Ovary (tissue), 9 donors: ENCODE data around the gene YY1. TPM values are rescaled to one million over a fixed set of nuclear protein-coding genes. Genes with fewer than 3 reads are reported as not detected.

ENCODE experiments used
- DNase-seq, 5 donors: peaks; one replicate each; pipeline ENCODE4 v3.0.0-alpha.2; 2019 to 2020
- H3K27ac ChIP-seq, 2 donors: fragments of 200-600 bp; one replicate each; pipeline versions ENCODE4 v1.5.1 to v1.8.0; 2019 to 2022
- H3K27me3 ChIP-seq: fragments of 200-600 bp; one replicate; pipeline ENCODE4 v1.8.0; 2022
- H3K36me3 ChIP-seq: fragments of 200-600 bp; sonication (generic); one replicate; pipeline ENCODE4 v1.5.1; 2019
- H3K4me1 ChIP-seq: one replicate; pipeline ENCODE4 v1.8.1; 2013; ENCODE audit warnings: mild to moderate bottlenecking, moderate library complexity; ENCODE audit not compliant: insufficient read depth
- H3K4me3 ChIP-seq: fragments of 200-600 bp; sonication (generic); one replicate; pipeline ENCODE4 v1.5.1; 2017
- H3K9me3 ChIP-seq, 2 donors: fragments of 200-600 bp in 1 of 2; sonication (generic) in 1 of 2; one replicate each; pipeline versions ENCODE4 v1.5.1 to v1.8.1; 2013 to 2019; ENCODE audit warnings: mild to moderate bottlenecking in 1 of 2, moderate library complexity in 1 of 2
- CTCF ChIP-seq, 3 donors: fragments of 450-650 bp in 2 of 3; fragments of 200-600 bp in 1 of 3; IDR thresholded peaks; one replicate each; pipeline versions ENCODE4 v1.5.1 to v1.8.0; 2016 to 2022; ENCODE audit warnings: antibody characterized with exemption in 3 of 3, mild to moderate bottlenecking in 1 of 3
- EP300 ChIP-seq: sonication (generic); formaldehyde crosslinking; IDR thresholded peaks from one replicate; pipeline ENCODE4 v1.6.1; 2017; ENCODE audit warnings: antibody characterized with exemption
- POLR2A ChIP-seq: fragments of 450-650 bp; IDR thresholded peaks from one replicate; pipeline ENCODE4 v1.6.1; 2017; ENCODE audit warnings: antibody characterized with exemption, mild to moderate bottlenecking, moderate library complexity
- WGBS, 3 donors: extraction: QIAGEN DNeasy Blood & Tissue Kit in 1 of 3; methylation state at CpG; one replicate each; pipeline versions ENCODE4 v1.1.5 to v1.1.7; 2013 to 2017; 5-methylcytosine and 5-hydroxymethylcytosine counted together
- intact Hi-C, 4 donors: fragments of 100-400 bp; cut with DNase I; formaldehyde crosslinking; loops; one replicate each; pipeline versions ENCODE4 v1.11.0 to v1.15.1; 2022 to 2023
- polyA plus RNA-seq, 2 donors: library from polyadenylated mRNA; stranded (reverse); fragments of 200-250 nt in 1 of 2; fragments of 350-450 nt in 1 of 2; fragmentation: Illumina TruSeq in 1 of 2; extraction: RNeasy Lipid Tissue Mini Kit (QIAGEN cat#74804) in 1 of 2; gene quantifications; one replicate each; pipeline ENCODE4 v1.2.3, GENCODE V29; 2013 to 2014
- total RNA-seq, 7 donors: library from RNA; depleted of rRNA in 2 of 7; stranded (reverse); fragments of >200 nt in 2 of 7; fragmentation: NEBNext Ultra II Directional in 3 of 7; extraction: Animal tissue kit (Norgen Biotek cat#: 25700) in 3 of 7; gene quantifications; one replicate each; pipeline versions ENCODE4 v1.1.0 to v1.2.4, GENCODE V29; 2016 to 2023
- donor health status: DM: no; HTN: no; CAD: no; lungs with moderate emphysema.
- donor health status: DM: no; HTN: no; CAD: no.
- donor health status: Bipolar disorder and iron deficiency.
- donor health status: DM: yes; HTN: yes; CAD: no.
- donor health status: DM: no; HTN: no; CAD: no.
- donor health status: DM: yes; HTN: yes; CAD: no.

Gene YY1
- total and polyA plus RNA-seq, 9 donors = 24.1 to 75.8 (median 58.1) TPM

- WGBS, 3 donors = 69 to 76% (median 71%) methylated on average over 3 of the region's 3 CpGs
- Histone ChIP-seq H3K4me1 (peaks cover 2% of the 10 kb centered on the region), H3K4me3 (no peak overlapping the region), H3K27me3 (no peaks in the 10 kb centered on the region), H3K36me3 (no peaks in the 10 kb centered on the region), H3K9me3 (no peaks in the 10 kb centered on the region), H3K27ac (no peak overlapping the region)
- DNase-seq = no peak
- no peak for TF ChIP-seq EP300
- no peak for TF ChIP-seq CTCF (IDR thresholded peaks at IDR 0.05)
- no peak for TF ChIP-seq POLR2A
- intact Hi-C loops = no loop called here
Observed at GRCh38 chr14:100263141-100263540, 24.2 kb downstream of the YY1 start.

GRCh38 chr14:100267990-100268389 is 29.0 kb downstream of the YY1 start:
- Histone ChIP-seq H3K9me3 (no peaks in the 10 kb centered on the region), H3K4me3 (no peak overlapping the region), H3K27ac (no peak overlapping the region), H3K36me3 (no peaks in the 10 kb centered on the region), H3K27me3 (no peaks in the 10 kb centered on the region), H3K4me1 (no peaks in the 10 kb centered on the region)
- 94 to 96% (median 96%) methylated on average over 7 of the region's 7 CpGs for WGBS, 3 donors
- intact Hi-C loops = no loop called here
- DNase-seq = no peak
- TF ChIP-seq EP300 = no peak

- DNase-seq = no peak
- no peak overlapping the region for H3K27ac ChIP-seq
Observed at GRCh38 chr14:100268591-100269207, 29.8 kb downstream of the YY1 start.

GRCh38 chr14:100271247-100271939 is 32.4 kb downstream of the YY1 start:
- Histone ChIP-seq H3K36me3 (no peaks in the 10 kb centered on the region), H3K4me1 (no peaks in the 10 kb centered on the region), H3K4me3 (no peak overlapping the region), H3K9me3 (no peaks in the 10 kb centered on the region), H3K27me3 (no peaks in the 10 kb centered on the region), H3K27ac (no peak overlapping the region)
- TF ChIP-seq EP300 (no peak), POLR2A (no peak), CTCF (IDR thresholded peaks at IDR 0.05) (no peak)
- no peak for DNase-seq
- WGBS, 3 donors = 88 to 92% (median 89%) methylated on average over 10 of the region's 10 CpGs
- intact Hi-C loops = no loop called here

More at GRCh38 chr14:100268591-100269207, 29.8 kb downstream of the YY1 start:
- no peaks in the 10 kb centered on the region for H3K4me1 ChIP-seq
- 69 to 74% (median 74%) methylated on average over 7 of the region's 7 CpGs for whole genome bisulfite sequencing, 3 donors
- H3K9me3 ChIP-seq = no peaks in the 10 kb centered on the region
- H3K27me3 ChIP-seq = no peaks in the 10 kb centered on the region
- intact Hi-C loops = no loop called here
- TF ChIP-seq POLR2A (no peak), CTCF (IDR thresholded peaks at IDR 0.05) (no peak), EP300 (no peak)
- H3K4me3 ChIP-seq = no peak overlapping the region
- no peaks in the 10 kb centered on the region for H3K36me3 ChIP-seq

- no peak for DNase-seq
- Histone ChIP-seq H3K4me3 (no peak overlapping the region), H3K9me3 (no peaks in the 10 kb centered on the region), H3K27ac (no peak overlapping the region), H3K27me3 (no peaks in the 10 kb centered on the region), H3K36me3 (no peaks in the 10 kb centered on the region), H3K4me1 (no peaks in the 10 kb centered on the region)
- WGBS, 3 donors = 94 to 97% (median 96%) methylated on average over 4 of the region's 4 CpGs
- TF ChIP-seq CTCF (IDR thresholded peaks at IDR 0.05) = no peak
- no peak for TF ChIP-seq EP300
- TF ChIP-seq POLR2A = no peak
- intact Hi-C loops = no loop called here
Observed at GRCh38 chr14:100274250-100274649, 35.3 kb downstream of the YY1 start.
